NK-92 (cell line): ENCODE data around the gene RRP1.

Experiments
- DNase-seq: peaks from one replicate; lab custom pipeline; 2025; ENCODE audit not compliant: unreplicated experiment; lab: John Stamatoyannopoulos, UW

The RRP1 gene

GRCh38 chr21:43789276-43790009 is at the start of gene RRP1:
RRP1 (plus strand) TSS chr21:43789577; CDS start chr21:43789630, 53 bp downstream.
- peak; percentile 60 for DNase-seq

GRCh38 chr21:43739621-43740435 is 49.5 kb upstream of the RRP1 start:
- DNase-seq: no peak

- DNase-seq: no peak
These were observed 48.8 kb upstream of the RRP1 start for GRCh38 chr21:43740497-43741156.

- no peak for DNase-seq
These were observed 47.8 kb upstream of the RRP1 start for GRCh38 chr21:43741423-43742096.

GRCh38 chr21:43743947-43744346 is 45.4 kb upstream of the RRP1 start:
- DNase-seq: no peak

GRCh38 chr21:43744725-43745124 is 44.7 kb upstream of the RRP1 start:
- DNase-seq: no peak

- DNase-seq: no peak
These were observed 43.4 kb upstream of the RRP1 start for GRCh38 chr21:43745772-43746517.

- no peak for DNase-seq
These were observed 40.8 kb upstream of the RRP1 start for GRCh38 chr21:43748622-43749021.

- DNase-seq: no peak
These were observed 39.6 kb upstream of the RRP1 start for GRCh38 chr21:43749651-43750262.

- no peak for DNase-seq
These were observed 38.9 kb upstream of the RRP1 start for GRCh38 chr21:43750339-43751033.

- DNase-seq: no peak
These were observed 37.3 kb upstream of the RRP1 start for GRCh38 chr21:43751955-43752591.

GRCh38 chr21:43752758-43753438 is 36.5 kb upstream of the RRP1 start:
- DNase-seq: no peak

GRCh38 chr21:43753439-43753799 is 36.0 kb upstream of the RRP1 start:
- no peak for DNase-seq

GRCh38 chr21:43754948-43755781 is 34.2 kb upstream of the RRP1 start:
- no peak for DNase-seq

- DNase-seq: no peak
These were observed 33.4 kb upstream of the RRP1 start for GRCh38 chr21:43755820-43756594.

- no peak for DNase-seq
These were observed 31.8 kb upstream of the RRP1 start for GRCh38 chr21:43757601-43758000.

GRCh38 chr21:43758111-43758641 is 31.2 kb upstream of the RRP1 start:
- no peak for DNase-seq
